ENCODE results near the gene PTPRH. TPM values are rescaled to one million over a fixed set of nuclear protein-coding genes. Genes with fewer than 3 reads are reported as not detected.
A peak's percentile ranks its signal among the peaks of the same experiment; 100 is the strongest.

Gene PTPRH
- polyA plus RNA-seq, 1 experiment, result 1.3 TPM

DNA sequence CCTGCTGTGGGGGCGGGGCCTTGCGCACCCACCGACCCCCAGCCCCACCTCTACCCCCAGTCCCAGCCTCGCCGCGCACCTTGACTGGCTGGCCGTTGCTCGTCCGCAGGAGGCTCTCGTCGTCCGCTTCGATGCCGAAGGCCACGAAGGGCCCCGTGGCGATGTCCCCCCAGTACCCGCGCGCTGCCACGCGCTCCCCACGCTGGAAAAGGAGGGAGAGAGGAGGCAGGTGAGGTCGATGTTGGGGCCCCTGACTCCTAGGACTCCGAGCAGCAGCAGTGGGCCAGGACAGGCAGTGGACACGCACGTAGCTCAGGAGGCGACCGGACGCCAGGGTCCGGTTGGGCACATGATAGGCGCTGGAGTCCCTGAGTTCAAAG is 48.3 kb downstream of the PTPRH start:
- no peak for DNase-seq (ENCODE audit: low read depth, low spot score)
- CTCF ChIA-PET, result interaction anchor here (0.8 to 2.4 kb wide), 7 partner anchors 9 to 464 kb away, joined by 3 to 44 read pairs (median 3); partner anchors contain the start of gene ZNF784
- POLR2A ChIA-PET, result no interaction called here

DNA sequence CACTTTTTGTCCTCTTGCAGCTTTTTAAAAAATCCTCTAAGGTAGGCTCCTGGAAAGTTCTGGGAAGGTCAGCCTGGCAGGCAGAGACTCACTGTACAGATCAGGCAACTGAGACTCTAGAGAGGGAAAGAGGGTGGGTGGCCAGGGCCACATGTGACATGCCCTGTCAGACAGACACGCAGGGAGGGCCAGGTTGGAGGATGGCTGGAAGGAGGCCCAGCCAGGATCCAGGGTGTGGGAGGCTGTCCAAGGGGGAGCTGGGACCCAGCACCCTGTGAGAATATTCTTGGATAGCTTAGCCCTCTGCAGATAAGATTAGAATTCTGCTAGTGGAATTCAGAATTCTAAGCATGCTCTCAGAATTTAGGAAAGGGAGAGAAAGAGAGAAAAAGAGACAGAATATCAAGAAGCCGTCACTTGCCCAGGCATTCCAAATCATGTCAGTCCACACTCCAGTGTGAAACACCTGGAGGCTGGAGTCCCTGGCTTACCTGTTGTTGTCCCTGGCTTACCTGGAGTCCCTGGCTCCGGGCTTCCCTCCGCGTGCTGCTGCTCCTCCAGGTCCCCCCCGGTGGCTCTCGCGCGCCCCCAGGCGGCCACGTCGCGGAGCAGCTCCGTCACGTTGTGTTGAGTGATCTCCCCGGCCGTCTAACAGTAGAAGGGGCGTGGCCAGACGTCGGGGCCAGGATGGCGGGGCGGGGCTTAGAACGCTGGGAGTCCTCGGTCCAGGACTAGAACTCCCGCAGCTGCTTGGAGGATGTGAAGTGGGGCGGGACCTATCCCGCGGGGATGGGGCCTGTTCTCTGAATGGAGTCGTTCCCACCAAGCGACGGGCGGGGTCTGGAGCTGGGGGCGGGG is 48.9 kb downstream of the PTPRH start:
- peaks cover 34% of the 10 kb centered on the region for H3K27me3 ChIP-seq (ENCODE audit: control insufficient read depth, insufficient read depth, low read length)
- no peak for DNase-seq (ENCODE audit: low read depth, low spot score)
- ChIA-PET CTCF (interaction anchor here (0.8 to 2.4 kb wide), 12 partner anchors 9 to 464 kb away, joined by 3 to 44 read pairs (median 4); partner anchors contain the start of gene ZNF784), POLR2A (interaction anchor here (0.7 kb wide), 1 partner anchor 13 kb away, joined by 3 read pairs; no protein-coding TSS in a partner anchor)
- no peak overlapping the region for H3K27ac ChIP-seq (ENCODE audit: low read depth, low read length)
- peaks cover 17% of the 10 kb centered on the region; the same call in 1 of the 2 replicates for H3K9me3 ChIP-seq (ENCODE audit: control insufficient read depth, insufficient read depth, low read length)
- no peak overlapping the region for H3K4me3 ChIP-seq (ENCODE audit: low read depth, low read length)
- TF ChIP-seq CTCF (IDR thresholded peaks at IDR 0.05; ENCODE audit: low read depth, low read length), result peak; percentile 85

More for the DNA sequence above, 48.3 kb downstream of the PTPRH start:
- no peak overlapping the region for H3K27ac ChIP-seq (ENCODE audit: low read depth, low read length)
- peaks cover 16% of the 10 kb centered on the region; the same call in 1 of the 2 replicates for H3K9me3 ChIP-seq (ENCODE audit: control insufficient read depth, insufficient read depth, low read length)
- TF ChIP-seq CTCF (IDR thresholded peaks at IDR 0.05; ENCODE audit: low read depth, low read length), result no peak
- peaks cover 33% of the 10 kb centered on the region for H3K27me3 ChIP-seq (ENCODE audit: control insufficient read depth, insufficient read depth, low read length)
- no peak overlapping the region for H3K4me3 ChIP-seq (ENCODE audit: low read depth, low read length)

DNA sequence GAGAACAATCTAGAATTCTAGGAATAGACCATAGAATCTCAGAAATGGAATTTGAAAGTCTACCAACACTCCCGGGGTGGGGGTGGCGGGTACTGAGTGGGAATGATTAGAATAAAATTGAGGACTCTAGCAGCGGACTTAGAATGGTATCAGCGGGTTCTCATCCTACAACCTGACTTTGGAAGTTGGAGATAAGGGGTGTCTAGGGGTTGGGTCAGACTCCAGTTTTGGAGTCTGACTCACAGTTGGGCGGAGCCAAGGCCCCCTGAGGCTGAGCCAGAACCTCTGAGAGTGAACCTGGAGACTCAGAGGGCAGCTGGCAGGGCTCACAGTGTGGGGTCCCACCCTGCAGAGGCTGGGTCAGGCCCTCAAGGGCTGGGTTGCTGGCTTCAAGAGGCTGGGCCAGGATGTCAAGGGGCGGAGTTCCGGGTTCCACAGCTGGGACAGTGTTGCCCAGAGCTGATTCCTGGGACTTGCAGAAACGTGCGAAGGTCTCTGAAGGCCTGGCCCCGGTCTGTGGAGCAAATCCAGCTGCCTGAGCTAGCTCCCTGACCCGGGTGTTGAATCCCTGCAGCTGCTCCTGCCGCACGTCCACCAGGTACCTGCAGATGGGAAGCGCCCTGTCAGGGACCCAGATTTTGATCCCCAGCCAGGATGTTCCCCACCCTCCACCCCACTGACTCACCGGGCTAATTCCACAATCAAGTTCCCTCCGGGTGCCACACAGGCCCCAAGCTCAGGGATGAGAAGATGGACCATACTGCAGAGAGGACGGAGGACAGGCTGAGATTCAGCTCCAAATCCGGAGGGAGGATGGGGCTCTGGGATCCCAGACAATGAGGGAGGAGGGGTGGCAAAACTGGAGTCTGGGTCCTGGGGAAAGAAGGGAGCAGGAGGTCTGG is 50.2 kb downstream of the PTPRH start:
- TF ChIP-seq CTCF (IDR thresholded peaks at IDR 0.05; ENCODE audit: low read depth, low read length), result no peak
- Histone ChIP-seq H3K27ac (ENCODE audit: low read depth, low read length) (no peak overlapping the region), H3K27me3 (ENCODE audit: control insufficient read depth, insufficient read depth, low read length) (peaks cover 36% of the 10 kb centered on the region), H3K9me3 (ENCODE audit: control insufficient read depth, insufficient read depth, low read length) (peaks cover 17% of the 10 kb centered on the region; the same call in 1 of the 2 replicates), H3K4me3 (ENCODE audit: low read depth, low read length) (no peak overlapping the region)
- ChIA-PET POLR2A (interaction anchor here (0.7 kb wide), 1 partner anchor 100 kb away, joined by 3 read pairs; the partner anchor contains the start of gene PPP6R1), CTCF (interaction anchor here (0.6 to 2.4 kb wide), 9 partner anchors 8 to 1159 kb away, joined by 3 to 44 read pairs (median 5); no protein-coding TSS in a partner anchor)
- no peak for DNase-seq (ENCODE audit: low read depth, low spot score)

- no peak for DNase-seq (ENCODE audit: low read depth, low spot score)
- Histone ChIP-seq H3K27ac (ENCODE audit: low read depth, low read length) (no peak overlapping the region), H3K4me3 (ENCODE audit: low read depth, low read length) (no peak overlapping the region), H3K9me3 (ENCODE audit: control insufficient read depth, insufficient read depth, low read length) (peaks cover 17% of the 10 kb centered on the region; the same call in 1 of the 2 replicates), H3K27me3 (ENCODE audit: control insufficient read depth, insufficient read depth, low read length) (peaks cover 36% of the 10 kb centered on the region)
- ChIA-PET CTCF (no interaction called here), POLR2A (interaction anchor here (0.8 kb wide), 1 partner anchor 210 kb away, joined by 3 read pairs; no protein-coding TSS in a partner anchor)
- TF ChIP-seq CTCF (IDR thresholded peaks at IDR 0.05; ENCODE audit: low read depth, low read length), result no peak
Observed at GRCh38 chr19:55158423-55158822, 50.9 kb downstream of the PTPRH start.
